ENCODE measurements around the gene DAZAP1. TPM values are rescaled to one million over a fixed set of nuclear protein-coding genes. Genes with fewer than 3 reads are reported as not detected.

Gene DAZAP1
- polyA plus RNA-seq, 4 donors, result 77.5 to 89.8 (median 83.4) TPM

GRCh38 chr19:1423436-1424191, 16.2 kb downstream of the DAZAP1 start:
- no peak for DNase-seq (ENCODE audit: low read depth in 4 of 4, low spot score in 3 of 4)

DNA sequence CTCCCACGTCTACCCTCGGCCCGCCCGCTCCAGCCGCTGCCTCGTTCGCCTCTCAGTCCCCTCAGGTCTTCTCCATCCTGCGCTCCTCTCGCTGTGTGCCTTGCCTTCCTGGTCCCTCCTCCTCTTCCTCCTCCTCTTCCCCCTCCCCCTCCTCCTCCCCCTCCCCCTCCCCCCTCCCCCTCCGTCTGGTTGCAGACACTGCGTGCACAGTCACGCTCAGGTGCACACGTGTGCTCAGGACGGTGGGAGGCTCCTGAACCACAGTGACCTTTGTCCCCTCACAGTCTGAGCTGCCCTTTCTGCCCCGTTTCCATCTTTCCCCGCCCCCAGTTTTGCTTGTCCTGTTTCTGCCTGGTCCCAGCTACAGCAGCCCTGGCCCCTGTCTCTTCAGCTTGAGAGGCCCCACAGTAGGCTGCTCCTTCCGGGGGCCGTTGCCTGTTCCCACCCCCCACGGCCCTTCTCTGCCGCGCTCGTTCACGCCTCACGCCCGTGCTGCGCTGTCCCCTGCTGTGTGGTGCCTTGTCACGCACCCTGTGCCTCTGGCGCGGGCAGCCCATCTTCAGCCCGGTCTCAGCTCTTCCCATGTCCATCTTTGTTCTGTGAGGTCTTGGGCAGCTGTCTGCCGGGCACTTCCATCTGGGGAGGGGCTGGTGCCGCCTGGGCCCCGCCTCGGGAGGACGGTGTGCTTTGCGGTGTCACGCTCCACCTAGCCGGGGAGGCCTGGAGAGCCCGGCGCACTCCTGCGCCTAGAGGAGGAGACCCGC, 17.0 kb downstream of the DAZAP1 start:
- DNase-seq (ENCODE audit: low read depth in 4 of 4, low spot score in 3 of 4), result no peak

GRCh38 chr19:1425102-1425837, 17.9 kb downstream of the DAZAP1 start:
- no peak for DNase-seq (ENCODE audit: low read depth in 4 of 4, low spot score in 3 of 4)

GRCh38 chr19:1425902-1426301, 18.5 kb downstream of the DAZAP1 start:
- no peak for DNase-seq (ENCODE audit: low read depth in 4 of 4, low spot score in 3 of 4)

DNA sequence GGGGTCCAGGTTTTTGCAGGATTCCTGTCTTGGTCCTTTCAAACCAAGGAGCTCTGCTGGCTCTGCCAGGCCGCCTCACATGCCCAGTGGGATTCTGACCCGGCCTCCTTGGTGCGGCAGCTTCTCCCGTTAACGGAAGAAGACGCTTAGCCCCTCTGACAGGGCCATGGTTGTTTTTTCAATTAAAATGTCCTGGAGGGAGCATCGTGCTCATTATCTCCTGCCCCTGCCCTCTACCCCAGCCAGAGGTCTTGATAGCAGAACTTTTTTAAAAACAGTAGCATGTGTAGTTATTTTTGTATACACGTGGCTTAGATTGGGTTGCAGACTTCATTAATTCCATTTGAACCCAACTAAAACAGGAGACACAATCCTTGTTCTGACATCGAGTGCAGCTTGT, 19.4 kb downstream of the DAZAP1 start:
- DNase-seq (ENCODE audit: low read depth in 4 of 4, low spot score in 3 of 4), result no peak

DNA sequence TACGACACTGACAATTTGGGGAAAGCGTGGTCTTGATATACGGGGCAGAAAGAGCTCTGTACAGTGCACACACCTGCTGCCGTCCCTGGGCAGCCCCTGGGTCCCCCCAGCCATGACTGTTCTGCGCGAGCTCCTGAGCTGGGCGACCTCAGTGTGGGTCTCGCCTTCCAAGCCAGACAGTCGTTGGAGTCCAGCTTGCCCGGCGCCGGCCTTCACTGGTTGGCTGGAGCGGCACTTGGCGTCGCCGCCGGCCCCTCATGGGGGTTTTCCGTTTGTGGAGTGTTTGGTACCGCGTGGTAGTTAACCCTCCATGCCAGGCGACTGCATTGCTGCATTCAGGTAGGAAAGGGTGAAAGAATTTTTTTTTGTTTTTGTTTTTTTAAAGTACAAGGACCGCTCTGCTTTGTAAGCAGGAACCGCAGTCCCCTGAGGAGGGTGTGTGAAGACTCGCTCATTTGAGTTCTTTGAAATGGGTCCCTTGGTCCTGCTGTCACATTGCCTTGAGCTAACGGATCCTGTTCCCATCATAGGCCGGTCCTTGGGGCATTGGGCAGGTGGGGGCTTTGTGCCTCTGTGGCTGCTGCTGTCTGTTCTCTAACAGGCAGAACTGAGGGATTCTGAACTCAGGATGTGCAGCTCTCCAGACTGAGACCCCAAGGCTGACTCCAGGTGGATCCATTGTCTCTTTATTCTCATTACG, 20.0 kb downstream of the DAZAP1 start:
- DNase-seq (ENCODE audit: low read depth in 4 of 4, low spot score in 3 of 4), result no peak

GRCh38 chr19:1428738-1429391, 21.5 kb downstream of the DAZAP1 start:
- no peak for DNase-seq (ENCODE audit: low read depth in 4 of 4, low spot score in 3 of 4)

GRCh38 chr19:1429750-1430149, 22.4 kb downstream of the DAZAP1 start:
- DNase-seq (ENCODE audit: low read depth in 4 of 4, low spot score in 3 of 4), result no peak

DNA sequence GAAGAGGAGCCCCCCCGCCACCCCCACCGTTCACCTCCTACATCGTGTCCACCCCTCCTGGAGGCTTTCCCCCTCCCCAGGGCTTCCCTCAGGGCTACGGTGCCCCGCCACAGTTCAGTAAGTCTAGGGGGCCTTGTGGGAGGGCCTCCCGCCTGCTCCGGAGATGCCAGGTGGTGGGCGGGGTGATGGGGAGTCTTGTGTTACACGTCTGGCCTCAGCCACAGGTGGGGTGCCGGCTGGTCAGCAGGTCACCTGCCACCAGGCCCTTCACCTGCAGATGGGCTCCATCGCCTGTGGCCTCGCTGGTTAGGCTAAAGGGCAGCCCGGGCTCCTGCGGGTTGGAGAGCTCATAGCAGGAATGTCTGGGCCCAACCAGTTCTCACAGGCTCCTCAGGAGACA, 22.9 kb downstream of the DAZAP1 start:
- no peak for DNase-seq (ENCODE audit: low read depth in 4 of 4, low spot score in 3 of 4)

DNA sequence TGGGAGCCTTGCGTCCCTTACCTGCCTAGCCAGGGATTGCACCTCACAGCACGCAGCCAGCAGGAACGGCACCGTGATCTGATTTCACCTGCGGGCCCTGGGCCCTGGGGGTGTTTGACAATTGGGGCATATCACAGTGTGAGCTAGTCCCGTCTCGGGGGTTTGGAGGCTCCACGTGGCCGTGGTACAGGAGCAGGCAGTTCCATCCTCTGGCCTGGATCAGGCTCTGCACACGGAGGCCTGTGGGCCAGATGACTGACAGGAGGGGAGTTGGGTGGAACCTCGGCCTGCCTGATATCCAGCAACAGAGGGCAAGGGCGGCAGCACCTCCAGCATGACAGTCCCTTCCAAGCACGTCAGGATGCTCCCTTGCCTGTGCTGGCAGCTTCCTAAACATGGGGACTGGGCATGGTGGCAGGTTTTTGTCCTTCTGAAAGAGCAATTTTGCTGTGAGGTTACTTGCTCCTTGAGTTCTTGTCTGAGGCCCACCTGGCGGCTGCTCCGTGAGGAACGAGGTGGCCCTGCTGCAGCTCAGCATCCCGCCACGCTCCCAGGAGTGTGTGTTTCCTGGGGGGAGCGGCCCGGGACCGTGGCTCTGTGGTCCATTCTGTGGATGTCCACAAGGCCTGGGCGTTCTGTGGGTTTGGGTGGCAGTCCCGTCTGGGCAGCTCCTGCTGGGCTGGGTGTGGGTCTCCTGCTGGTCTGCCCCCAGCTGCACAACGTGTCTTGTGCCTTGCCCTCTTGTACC, 24.5 kb downstream of the DAZAP1 start:
- DNase-seq (ENCODE audit: low read depth in 4 of 4, low spot score in 3 of 4), result no peak

- DNase-seq (ENCODE audit: low read depth in 4 of 4, low spot score in 3 of 4), result no peak
Observed at GRCh38 chr19:1432507-1432887, 25.1 kb downstream of the DAZAP1 start.

GRCh38 chr19:1433119-1434039, 26.0 kb downstream of the DAZAP1 start:
- DNase-seq (ENCODE audit: low read depth in 4 of 4, low spot score in 3 of 4), result no peak

DNA sequence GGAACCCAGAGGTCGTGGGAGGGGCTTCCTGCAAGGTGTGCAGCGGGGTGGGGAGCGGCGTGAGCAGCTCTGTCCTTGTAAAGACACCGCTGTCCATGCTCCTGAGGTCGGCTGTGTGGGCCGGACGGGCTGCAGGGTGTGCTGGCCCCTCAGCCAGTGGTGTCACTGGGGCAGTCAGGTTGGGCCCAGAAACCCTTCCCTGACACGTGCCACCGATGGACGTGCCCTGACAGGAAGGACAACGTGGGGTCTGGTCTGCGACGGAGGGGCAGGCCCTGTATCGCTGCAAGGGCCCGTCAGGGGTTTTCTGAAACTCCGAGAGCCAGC, 26.6 kb downstream of the DAZAP1 start:
- DNase-seq (ENCODE audit: low read depth in 4 of 4, low spot score in 3 of 4), result no peak

GRCh38 chr19:1434577-1435060, 27.2 kb downstream of the DAZAP1 start:
- DNase-seq (ENCODE audit: low read depth in 4 of 4, low spot score in 3 of 4), result no peak

DNA sequence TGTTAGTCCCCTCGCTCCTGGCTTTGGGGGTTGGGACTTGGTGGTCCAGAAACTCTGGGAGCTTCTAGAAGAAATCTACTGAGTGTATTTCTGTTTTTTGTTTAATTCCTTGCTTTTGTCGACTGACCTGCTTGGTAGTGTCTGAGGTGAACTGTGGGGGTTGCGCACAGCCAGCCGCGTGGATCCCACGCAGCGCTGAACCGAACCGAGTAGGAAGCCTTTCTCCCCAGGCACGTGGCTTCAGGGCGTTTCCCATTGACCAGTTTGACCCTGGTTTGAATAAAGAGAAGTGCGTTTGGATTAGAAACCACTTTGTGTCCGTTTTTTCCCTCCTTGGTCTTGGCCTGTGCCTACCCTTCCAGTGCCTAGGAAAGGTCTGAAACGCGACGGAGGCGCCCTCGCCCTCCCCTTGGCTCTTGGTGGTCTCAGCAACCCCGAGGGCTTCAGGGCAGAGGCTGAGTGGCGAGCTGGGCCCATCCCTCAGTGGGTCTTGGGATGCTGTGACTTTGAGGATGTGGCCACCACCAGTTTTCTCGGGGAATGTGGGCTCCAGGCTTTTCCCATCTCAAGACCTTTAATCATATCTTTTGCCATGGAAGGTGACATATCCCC, 28.1 kb downstream of the DAZAP1 start:
- DNase-seq (ENCODE audit: low read depth in 4 of 4, low spot score in 3 of 4), result no peak

- no peak for DNase-seq (ENCODE audit: low read depth in 4 of 4, low spot score in 3 of 4)
Observed at GRCh38 chr19:1437609-1438008, 30.2 kb downstream of the DAZAP1 start.

DNA sequence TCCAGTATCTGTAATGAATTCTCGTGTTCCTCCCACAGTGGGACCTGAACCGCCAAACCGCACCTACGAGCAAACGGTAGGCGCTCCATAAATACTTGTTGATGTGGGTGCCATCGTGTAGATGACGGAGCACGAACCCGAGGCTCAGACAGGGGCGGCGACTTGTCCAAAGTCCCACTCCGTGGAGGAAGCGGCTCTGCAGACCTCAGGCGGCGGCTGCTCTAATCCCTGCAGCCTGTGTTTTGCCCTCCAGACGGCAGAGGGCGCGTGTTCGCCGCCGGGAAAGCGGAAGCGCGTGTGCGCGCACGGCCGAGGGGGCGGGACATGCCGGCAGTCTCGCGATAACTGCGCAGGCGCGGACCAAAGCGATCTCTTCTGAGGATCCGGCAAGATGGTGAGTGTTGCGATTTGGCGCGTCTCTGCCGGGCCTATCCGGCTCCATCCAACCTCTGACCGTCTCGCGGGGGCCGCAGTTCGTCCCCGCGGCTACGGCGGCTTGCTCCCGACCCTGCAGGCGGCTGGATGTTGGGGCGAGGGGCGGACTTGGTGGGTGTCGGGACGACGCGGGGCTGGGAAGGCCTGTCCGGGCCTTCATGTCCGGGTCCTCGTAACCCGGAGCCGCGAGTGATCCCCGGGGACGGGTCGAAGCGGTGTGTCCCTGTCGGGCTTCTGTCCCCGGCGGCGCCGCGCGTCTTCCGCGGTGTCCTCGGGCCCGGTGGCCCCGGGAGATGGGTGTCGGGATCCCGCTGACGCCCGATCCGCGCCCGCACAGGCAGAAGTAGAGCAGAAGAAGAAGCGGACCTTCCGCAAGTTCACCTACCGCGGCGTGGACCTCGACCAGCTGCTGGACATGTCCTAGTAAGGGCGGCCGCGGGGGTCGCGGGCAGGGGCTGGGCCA, 30.9 kb downstream of the DAZAP1 start, which contains the start of gene RPS15:
TSS of gene RPS15 (plus strand) at position 362 of the 898 bp plus-strand sequence. CDS start at position 392, 30 bp downstream.
- DNase-seq (ENCODE audit: low read depth in 4 of 4, low spot score in 3 of 4), result peak; percentile 89 to 98 (median 90)

All from right renal pelvis (tissue), 4 donors.